CD4-positive, alpha-beta T cell (primary cell): Measurements from ENCODE around the gene NBPF20. TPM values are rescaled to one million over a fixed set of nuclear protein-coding genes. Genes with fewer than 3 reads are reported as not detected.
"Not testable (repeated sequence)": the region's sequence is repeated elsewhere in the genome, so short reads cannot be mapped to it uniquely, and the experiment has no call there.

Experiments
- ATAC-seq: fragments of 200-7000 bp; cut with Tn5 transposase; one replicate; pipeline ENCODE4 v1.10.0; 2022; ENCODE audit warnings: mild to moderate bottlenecking; ENCODE audit not compliant: poor library complexity
- CTCF ChIA-PET: fragments of 350-600 bp; sonication (Branson Sonifier 250); formaldehyde crosslinking; loops from one replicate; lab custom pipeline; 2021; ENCODE audit warnings: antibody characterized with exemption, inconsistent platforms; lab: Charles Lee
- POLR2A ChIA-PET: fragments of 350-600 bp; sonication (Branson Sonifier 250); formaldehyde crosslinking; loops from one replicate; lab custom pipeline; 2021; ENCODE audit warnings: antibody characterized with exemption, inconsistent platforms; lab: Charles Lee
- DNase-seq, 14 experiments: peaks; one replicate each; pipeline ENCODE4 v3.0.0-alpha.2; 2013 to 2020; ENCODE audit warnings: mixed read lengths in 2 of 14
- H3K27ac ChIP-seq, 2 donors: one replicate each; pipeline versions ENCODE4 v1.5.1 to v1.7.0; 2013; ENCODE audit warnings: low read length in 2 of 2, low read depth in 1 of 2, mild to moderate bottlenecking in 1 of 2
- H3K27me3 ChIP-seq, 2 experiments: 1 replicate in 1 of 2; 2 replicates in 1 of 2; pipeline versions ENCODE4 v1.6.1 to v1.7.0; 2013; ENCODE audit warnings: low read length in 2 of 2, control low read depth in 1 of 2, mild to moderate bottlenecking in 1 of 2, moderate library complexity in 1 of 2; ENCODE audit not compliant: insufficient read depth in 2 of 2, control insufficient read depth in 1 of 2
- H3K36me3 ChIP-seq: one replicate; pipeline ENCODE4 v1.6.1; 2013; ENCODE audit warnings: low read length, control low read depth; ENCODE audit not compliant: insufficient read depth
- H3K4me1 ChIP-seq: one replicate; pipeline ENCODE4 v1.6.1; 2013; ENCODE audit warnings: low read length, control low read depth; ENCODE audit not compliant: insufficient read depth
- H3K4me3 ChIP-seq: one replicate; pipeline ENCODE4 v1.5.1; 2013; ENCODE audit warnings: mild to moderate bottlenecking, low read length, moderate library complexity
- H3K9me3 ChIP-seq, 2 experiments: 1 replicate in 1 of 2; 2 replicates in 1 of 2; pipeline versions ENCODE4 v1.6.1 to v1.7.0; 2013; ENCODE audit warnings: low read length in 2 of 2, mild to moderate bottlenecking in 2 of 2, control low read depth in 1 of 2, moderate library complexity in 1 of 2; ENCODE audit not compliant: control insufficient read depth in 1 of 2, insufficient read depth in 1 of 2
- H3K27ac Mint-ChIP-seq: one replicate; pipeline ENCODE4 v1.8.0; 2020; ENCODE audit warnings: mixed read lengths
- H3K27me3 Mint-ChIP-seq: one replicate; pipeline ENCODE4 v1.8.0; 2021; ENCODE audit warnings: mixed read lengths
- H3K36me3 Mint-ChIP-seq: one replicate; pipeline ENCODE4 v1.8.0; 2021; ENCODE audit warnings: low read depth, mixed read lengths
- H3K4me1 Mint-ChIP-seq: one replicate; pipeline ENCODE4 v1.8.0; 2021; ENCODE audit warnings: low read depth, mixed read lengths
- H3K4me3 Mint-ChIP-seq: one replicate; pipeline ENCODE4 v1.8.0; 2020; ENCODE audit warnings: mild to moderate bottlenecking, mixed read lengths
- H3K9me3 Mint-ChIP-seq: one replicate; pipeline ENCODE4 v1.8.0; 2020; ENCODE audit warnings: mixed read lengths
- intact Hi-C, 2 experiments: fragments of 100-400 bp; cut with DNase I in 1 of 2; cut with micrococcal nuclease in 1 of 2; formaldehyde crosslinking; loops; one replicate each; pipeline versions ENCODE4 v1.15.1 to v1.9.0; 2023 to 2025; cut with DNase I, micrococcal nuclease
- polyA plus RNA-seq, 2 donors: library from polyadenylated mRNA; unstranded; fragments of 120-200 nt; gene quantifications; one replicate each; pipeline ENCODE4 v1.2.1, GENCODE V29; 2013
- total RNA-seq, 174 experiments: library from RNA in 2 of 174; stranded (reverse) in 2 of 174; gene quantifications; one replicate each; pipeline ENCODE4 v1.2.3 and lab custom pipeline; 2021 to 2026
- TF ChIP-seq, protein P1 (sequence below): fragments of 200-600 bp; IDR thresholded peaks from one replicate; pipeline ENCODE4 v1.8.0; 2022; ENCODE audit warnings: antibody characterized with exemption, mild to moderate bottlenecking

NBPF20 gene, protein sequence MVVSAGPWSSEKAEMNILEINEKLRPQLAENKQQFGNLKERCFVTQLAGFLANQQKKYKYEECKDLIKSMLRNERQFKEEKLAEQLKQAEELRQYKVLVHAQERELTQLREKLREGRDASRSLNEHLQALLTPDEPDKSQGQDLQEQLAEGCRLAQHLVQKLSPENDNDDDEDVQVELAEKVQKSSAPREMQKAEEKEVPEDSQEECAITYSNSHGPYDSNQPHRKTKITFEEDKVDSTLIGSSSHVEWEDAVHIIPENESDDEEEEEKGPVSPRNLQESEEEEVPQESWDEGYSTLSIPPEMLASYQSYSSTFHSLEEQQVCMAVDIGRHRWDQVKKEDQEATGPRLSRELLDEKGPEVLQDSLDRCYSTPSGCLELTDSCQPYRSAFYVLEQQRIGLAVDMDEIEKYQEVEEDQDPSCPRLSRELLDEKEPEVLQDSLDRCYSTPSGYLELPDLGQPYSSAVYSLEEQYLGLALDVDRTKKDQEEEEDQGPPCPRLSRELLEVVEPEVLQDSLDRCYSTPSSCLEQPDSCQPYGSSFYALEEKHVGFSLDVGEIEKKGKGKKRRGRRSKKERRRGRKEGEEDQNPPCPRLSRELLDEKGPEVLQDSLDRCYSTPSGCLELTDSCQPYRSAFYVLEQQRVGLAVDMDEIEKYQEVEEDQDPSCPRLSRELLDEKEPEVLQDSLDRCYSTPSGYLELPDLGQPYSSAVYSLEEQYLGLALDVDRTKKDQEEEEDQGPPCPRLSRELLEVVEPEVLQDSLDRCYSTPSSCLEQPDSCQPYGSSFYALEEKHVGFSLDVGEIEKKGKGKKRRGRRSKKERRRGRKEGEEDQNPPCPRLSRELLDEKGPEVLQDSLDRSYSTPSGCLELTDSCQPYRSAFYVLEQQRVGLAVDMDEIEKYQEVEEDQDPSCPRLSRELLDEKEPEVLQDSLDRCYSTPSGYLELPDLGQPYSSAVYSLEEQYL (N-terminal part only)
- total RNA-seq (1 to 10 TPM; 3.3 to 3.5 TPM), total RNA-seq (lab: John Stamatoyannopoulos, UW) (2.1 to 15.0 (median 6.1) reads per million in 172 experiments)
- polyA plus RNA-seq (2013, experiment 1 of 2): 2.6 TPM
- polyA plus RNA-seq (2013, experiment 2 of 2): 3.4 TPM

DNA sequence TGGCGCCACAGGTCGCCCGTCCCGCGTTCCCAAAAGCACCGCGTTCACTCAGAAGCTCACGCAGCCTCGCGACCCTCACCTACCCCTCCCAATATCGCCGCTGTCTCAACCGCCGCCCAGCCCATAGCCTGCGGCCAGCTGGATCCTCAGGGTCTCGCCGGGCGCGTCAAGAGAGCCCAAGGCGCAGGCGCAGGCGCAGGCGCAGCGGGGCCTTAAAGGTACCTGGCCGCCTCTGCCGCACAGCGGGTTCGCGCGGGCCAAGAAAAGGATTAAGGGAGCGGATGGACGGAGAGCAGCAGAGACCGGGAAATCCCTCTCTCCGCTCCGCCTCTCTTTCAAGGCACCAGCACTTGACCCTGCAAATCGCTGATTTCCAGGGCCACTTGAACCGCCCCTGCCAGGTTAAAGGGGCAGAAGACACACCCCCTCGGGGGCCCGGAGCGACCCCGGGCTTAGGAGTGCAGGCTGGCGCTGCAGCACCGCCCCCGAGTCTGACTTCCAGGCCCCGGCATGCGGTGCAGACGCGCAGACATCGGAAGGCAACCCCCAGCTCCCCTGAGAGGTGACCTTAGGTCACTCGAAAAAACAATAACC is at the start of gene NBPF20:
Gene NBPF20, minus strand, starts transcription at position 168 of the 594 bp plus-strand sequence. CDS start 20,331 bp downstream, outside the sequence.
- Histone ChIP-seq H3K4me3 (peak within 1 kb of the TSS; percentile 67), H3K9me3 (peaks cover 0 to 20% of the 10 kb centered on the region in 2 experiments), H3K4me1 (peaks cover 12% of the 10 kb centered on the region), H3K27me3 (peaks cover 9 to 23% of the 10 kb centered on the region in 2 experiments), H3K27ac (no peak within 1 kb of the TSS), H3K36me3 (no peaks in the 10 kb centered on the region)
- Mint-ChIP-seq H3K27ac (peak within 1 kb of the TSS; percentile 73), H3K36me3 (peaks cover 11% of the 10 kb centered on the region), H3K9me3 (peaks cover 8% of the 10 kb centered on the region), H3K27me3 (peaks cover 44% of the 10 kb centered on the region), H3K4me1 (peaks cover 15% of the 10 kb centered on the region), H3K4me3 (peak within 1 kb of the TSS; percentile 97)
- TF ChIP-seq, protein P1, sequence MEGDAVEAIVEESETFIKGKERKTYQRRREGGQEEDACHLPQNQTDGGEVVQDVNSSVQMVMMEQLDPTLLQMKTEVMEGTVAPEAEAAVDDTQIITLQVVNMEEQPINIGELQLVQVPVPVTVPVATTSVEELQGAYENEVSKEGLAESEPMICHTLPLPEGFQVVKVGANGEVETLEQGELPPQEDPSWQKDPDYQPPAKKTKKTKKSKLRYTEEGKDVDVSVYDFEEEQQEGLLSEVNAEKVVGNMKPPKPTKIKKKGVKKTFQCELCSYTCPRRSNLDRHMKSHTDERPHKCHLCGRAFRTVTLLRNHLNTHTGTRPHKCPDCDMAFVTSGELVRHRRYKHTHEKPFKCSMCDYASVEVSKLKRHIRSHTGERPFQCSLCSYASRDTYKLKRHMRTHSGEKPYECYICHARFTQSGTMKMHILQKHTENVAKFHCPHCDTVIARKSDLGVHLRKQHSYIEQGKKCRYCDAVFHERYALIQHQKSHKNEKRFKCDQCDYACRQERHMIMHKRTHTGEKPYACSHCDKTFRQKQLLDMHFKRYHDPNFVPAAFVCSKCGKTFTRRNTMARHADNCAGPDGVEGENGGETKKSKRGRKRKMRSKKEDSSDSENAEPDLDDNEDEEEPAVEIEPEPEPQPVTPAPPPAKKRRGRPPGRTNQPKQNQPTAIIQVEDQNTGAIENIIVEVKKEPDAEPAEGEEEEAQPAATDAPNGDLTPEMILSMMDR: no peak
- DNase-seq (peak; percentile 57 to 85 (median 76)), ATAC-seq (peak; percentile 89)
- intact Hi-C loops: no loop called here
- ChIA-PET POLR2A (interaction anchor here (0.8 to 1.0 kb wide), 2 partner anchors 40 to 399 kb away, joined by 3 read pairs; partner anchors contain the start of genes POLR3C and RNF115), CTCF (no interaction called here)

DNA sequence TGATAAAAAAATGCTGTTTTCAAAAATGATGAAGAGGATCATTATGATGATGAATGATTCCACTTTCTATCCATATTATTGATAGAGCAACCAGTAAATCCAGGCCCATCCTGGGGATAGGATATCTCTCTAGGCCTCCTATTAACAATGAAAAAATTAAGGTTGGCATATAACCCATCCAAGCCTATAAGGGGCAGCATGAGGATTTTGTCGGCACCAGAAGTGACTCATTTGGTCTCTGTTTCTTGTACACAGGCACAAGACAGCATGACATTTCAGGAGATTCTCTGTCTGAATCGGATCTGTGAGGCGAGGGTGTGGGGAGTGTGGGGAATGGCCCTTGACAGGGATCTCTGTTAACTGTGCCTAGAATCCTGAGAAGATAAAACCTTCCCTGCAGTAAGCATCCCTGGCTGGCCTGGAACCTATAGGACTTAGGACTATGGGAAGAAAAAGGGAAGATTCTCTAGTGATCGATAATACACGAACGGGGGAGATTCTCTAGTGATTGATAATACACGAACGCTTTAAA is 49.5 kb upstream of the NBPF20 start:
- H3K4me1 Mint-ChIP-seq, H3K27ac Mint-ChIP-seq, ATAC-seq, H3K36me3 Mint-ChIP-seq, CTCF ChIA-PET, DNase-seq, H3K27ac ChIP-seq, intact Hi-C loops, H3K4me1 ChIP-seq, H3K9me3 ChIP-seq, POLR2A ChIA-PET, H3K27me3 ChIP-seq, H3K4me3 ChIP-seq, H3K9me3 Mint-ChIP-seq, H3K36me3 ChIP-seq: not testable (repeated sequence)
- Mint-ChIP-seq H3K4me3 (peak overlapping the region; percentile 50), H3K27me3 (peaks cover 20% of the 10 kb centered on the region)

DNA sequence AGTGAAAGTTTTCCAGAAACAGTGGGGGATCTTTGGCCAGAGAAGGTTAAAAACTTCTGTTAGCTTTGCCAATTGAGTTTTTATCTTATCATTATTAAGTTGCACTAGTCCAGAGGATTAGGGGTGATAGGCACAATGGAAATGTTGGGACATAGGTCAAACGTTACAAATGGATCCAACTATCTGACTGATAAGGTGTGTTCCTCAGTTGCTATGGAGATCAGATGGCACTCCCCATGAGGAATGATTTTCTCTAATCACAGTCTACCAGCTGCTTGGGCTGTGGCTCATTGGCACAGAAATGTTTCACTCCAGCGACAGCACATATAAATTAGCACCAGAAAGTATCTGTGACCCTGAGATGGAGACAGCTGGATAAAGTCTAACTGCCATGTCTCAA is 47.3 kb upstream of the NBPF20 start:
- H3K36me3 ChIP-seq, H3K9me3 ChIP-seq, DNase-seq, ATAC-seq, POLR2A ChIA-PET, H3K4me3 Mint-ChIP-seq, H3K9me3 Mint-ChIP-seq, H3K4me1 Mint-ChIP-seq, H3K36me3 Mint-ChIP-seq, H3K4me3 ChIP-seq, CTCF ChIA-PET, H3K4me1 ChIP-seq, H3K27ac Mint-ChIP-seq, H3K27me3 ChIP-seq, H3K27ac ChIP-seq, intact Hi-C loops: not testable (repeated sequence)
- H3K27me3 Mint-ChIP-seq: peaks cover 15% of the 10 kb centered on the region

DNA sequence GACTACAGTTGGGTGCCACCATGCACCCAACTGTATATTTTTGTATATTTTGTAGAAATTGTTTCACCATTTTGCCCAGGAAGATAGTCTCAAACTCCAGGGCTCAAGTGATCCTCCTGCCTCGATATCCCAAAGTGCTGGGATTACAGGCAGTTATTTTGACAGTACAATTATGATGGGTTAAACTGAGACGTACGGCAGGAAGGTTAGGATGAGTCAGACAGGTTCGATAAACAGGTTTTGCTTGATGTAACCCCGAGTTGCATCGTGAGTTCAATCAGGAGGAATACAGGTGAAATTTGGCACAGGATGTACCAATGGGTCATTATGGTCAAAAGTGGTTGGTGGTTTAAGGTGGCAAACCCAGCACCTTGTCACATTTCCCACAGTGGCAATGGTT is 46.0 kb upstream of the NBPF20 start:
- ATAC-seq, H3K27ac ChIP-seq, H3K27me3 ChIP-seq, H3K4me1 ChIP-seq, H3K9me3 Mint-ChIP-seq, POLR2A ChIA-PET, H3K4me3 ChIP-seq, CTCF ChIA-PET, H3K36me3 Mint-ChIP-seq, H3K27ac Mint-ChIP-seq, intact Hi-C loops, H3K4me1 Mint-ChIP-seq, H3K9me3 ChIP-seq, H3K4me3 Mint-ChIP-seq, H3K36me3 ChIP-seq, DNase-seq: not testable (repeated sequence)
- H3K27me3 Mint-ChIP-seq: peaks cover 15% of the 10 kb centered on the region

DNA sequence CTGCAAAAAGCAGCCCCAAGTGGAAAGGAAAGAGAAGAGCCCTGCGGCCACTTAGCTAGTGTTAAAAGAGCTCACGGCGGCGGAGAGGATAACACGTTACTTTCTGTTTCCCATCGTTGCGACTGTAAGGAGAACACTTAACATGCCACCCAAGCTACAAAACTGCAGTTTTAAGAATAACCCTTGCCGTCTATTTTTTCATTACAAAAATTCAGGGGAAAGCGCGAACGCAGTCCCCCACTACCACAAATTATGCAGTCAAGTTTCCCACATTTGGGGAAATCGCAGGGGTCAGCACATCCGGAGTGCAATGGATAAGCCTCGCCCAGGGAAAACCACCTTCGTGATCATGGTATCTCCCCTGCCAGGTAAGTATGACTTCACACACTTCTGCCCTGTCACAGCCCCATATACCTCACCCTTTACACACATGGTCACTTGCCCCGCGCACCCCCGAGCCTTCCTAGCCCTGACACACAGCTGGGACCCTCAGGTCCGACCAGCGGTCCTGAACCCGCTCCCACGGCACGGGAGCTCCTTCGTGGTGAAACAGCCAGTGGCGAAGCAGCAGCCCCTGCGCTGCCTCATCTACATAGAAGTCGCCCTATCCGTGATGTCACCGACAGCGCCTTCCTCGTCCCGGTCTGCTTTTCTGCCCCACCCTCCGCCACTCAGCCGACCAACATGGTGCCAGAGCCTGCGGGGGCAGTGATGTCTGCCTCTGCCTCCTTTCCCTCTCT is 40.2 kb upstream of the NBPF20 start:
- H3K36me3 Mint-ChIP-seq, intact Hi-C loops: not testable (repeated sequence)
- POLR2A ChIA-PET: interaction anchor here (0.6 to 0.9 kb wide), 3 partner anchors 40 to 285 kb away, joined by 3 read pairs; partner anchors contain the start of gene NBPF20

More for the DNA sequence above, 40.2 kb upstream of the NBPF20 start:
- H3K27me3 Mint-ChIP-seq, H3K36me3 ChIP-seq, H3K9me3 Mint-ChIP-seq, H3K4me1 ChIP-seq, CTCF ChIA-PET, H3K9me3 ChIP-seq, H3K27me3 ChIP-seq, H3K4me1 Mint-ChIP-seq: not testable (repeated sequence)
- H3K4me3 ChIP-seq: peak overlapping the region; percentile 61
- peak overlapping the region in 1 of 2 donors; percentile 62 for H3K27ac ChIP-seq
- ATAC-seq (peak; percentile 76), DNase-seq (peak; percentile 25 to 90 (median 60))
- H3K27ac Mint-ChIP-seq: peak overlapping the region; percentile 97
- H3K4me3 Mint-ChIP-seq: peak overlapping the region; percentile 96
